GM12874 (cell line): ENCODE data around the gene UBXN1.

Source experiments
- CTCF ChIP-seq: IDR thresholded peaks from 2 replicates; pipeline ENCODE4 v1.5.1; 2011; ENCODE audit warnings: low read depth, mild to moderate bottlenecking, control low read depth, low read length, moderate library complexity; ENCODE audit not compliant: insufficient read depth

Gene UBXN1

GRCh38 chr11:62627713-62628112, 51.2 kb downstream of the UBXN1 start:
- TF ChIP-seq CTCF, result 0 out of 2 replicates have a peak, but pooled peaks have one; percentile 4
